HG02798 (cell line): ENCODE results near the gene ESPN.

Experiments used
- ATAC-seq: cut with Tn5 transposase; IDR thresholded peaks from one replicate; pipeline ENCODE4 v1.9.1; 2021; ENCODE audit warnings: mild to moderate bottlenecking; ENCODE audit not compliant: unreplicated experiment, poor library complexity

Gene ESPN

GRCh38 chr1:6474815-6475282, 50.3 kb downstream of the ESPN start:
- ATAC-seq = no peak

- ATAC-seq = peak; percentile 70
Measured at GRCh38 chr1:6475381-6476133, 51.0 kb downstream of the ESPN start.

- ATAC-seq = no peak
Measured at GRCh38 chr1:6476483-6476882, 51.9 kb downstream of the ESPN start.

GRCh38 chr1:6477039-6477820, 52.7 kb downstream of the ESPN start:
- no peak for ATAC-seq

GRCh38 chr1:6481820-6482219, 57.2 kb downstream of the ESPN start:
- no peak for ATAC-seq

GRCh38 chr1:6483017-6483760, 58.6 kb downstream of the ESPN start:
- no peak for ATAC-seq

- no peak for ATAC-seq
Measured at GRCh38 chr1:6483761-6484117, 59.2 kb downstream of the ESPN start.

- no peak for ATAC-seq
Measured at GRCh38 chr1:6484826-6485167, 60.2 kb downstream of the ESPN start.

- ATAC-seq = no peak
Measured at GRCh38 chr1:6485168-6486101, 60.9 kb downstream of the ESPN start.

- ATAC-seq = peak; percentile 40
Measured at GRCh38 chr1:6486433-6487011, 61.9 kb downstream of the ESPN start.

GRCh38 chr1:6487804-6488484, 63.4 kb downstream of the ESPN start:
- no peak for ATAC-seq

- no peak for ATAC-seq
Measured at GRCh38 chr1:6488602-6489382, 64.2 kb downstream of the ESPN start.

GRCh38 chr1:6489383-6489765, 64.8 kb downstream of the ESPN start:
- no peak for ATAC-seq

GRCh38 chr1:6489799-6490180, 65.2 kb downstream of the ESPN start:
- ATAC-seq = peak; percentile 56

GRCh38 chr1:6490181-6491080, 65.9 kb downstream of the ESPN start:
- peak; percentile 54 for ATAC-seq

- no peak for ATAC-seq
Measured at GRCh38 chr1:6491081-6491449, 66.5 kb downstream of the ESPN start.

GRCh38 chr1:6491480-6491962, 66.9 kb downstream of the ESPN start, which contains the start of gene PLEKHG5:
TSS of gene PLEKHG5 (minus strand) at chr1:6491667. CDS start at chr1:6477571, 14,096 bp downstream.
- ATAC-seq = no peak
